GM23338 (cell line): Measurements from ENCODE around the gene DOK7.

Experiments used
- CREB1 ChIP-seq: fragments of 250-450 bp; sonication (Bioruptor Pico); IDR thresholded peaks from 2 replicates; pipeline ENCODE4 v1.5.0; 2020; ENCODE audit warnings: low read depth, mild to moderate bottlenecking, moderate library complexity
- EZH2 ChIP-seq: fragments of 200-600 bp; sonication (generic); IDR thresholded peaks from one replicate; pipeline ENCODE4 v1.8.0; 2017; ENCODE audit warnings: antibody characterized with exemption, mild to moderate bottlenecking, low read depth; ENCODE audit not compliant: unreplicated experiment
- EZH2phosphoT487 ChIP-seq: fragments of 200-600 bp; sonication (generic); IDR thresholded peaks from one replicate; pipeline ENCODE4 v1.8.1; 2018; ENCODE audit warnings: antibody characterized with exemption; ENCODE audit not compliant: unreplicated experiment
- JUNB ChIP-seq: IDR thresholded peaks from one replicate; pipeline ENCODE4 v1.6.1; 2016; ENCODE audit warnings: antibody characterized with exemption; ENCODE audit not compliant: unreplicated experiment
- POLR2AphosphoS5 ChIP-seq: IDR thresholded peaks from 2 replicates; pipeline ENCODE4 v1.6.1; 2016; ENCODE audit warnings: antibody characterized with exemption, low read depth
- TF ChIP-seq, protein P1 (sequence below), 2 experiments: fragments of 200-600 bp in 1 of 2; sonication (generic) in 1 of 2; conservative IDR thresholded peaks; 2 replicates each; pipeline versions ENCODE4 v1.5.1 to v1.6.1; 2016 to 2017; ENCODE audit warnings: antibody characterized with exemption in 2 of 2, low read depth in 2 of 2, mild to moderate bottlenecking in 2 of 2, moderate library complexity in 1 of 2
- TF ChIP-seq, protein P2 (sequence below): IDR thresholded peaks from one replicate; pipeline ENCODE4 v1.6.1; 2018; ENCODE audit warnings: antibody characterized with exemption; ENCODE audit not compliant: unreplicated experiment

DNA sequence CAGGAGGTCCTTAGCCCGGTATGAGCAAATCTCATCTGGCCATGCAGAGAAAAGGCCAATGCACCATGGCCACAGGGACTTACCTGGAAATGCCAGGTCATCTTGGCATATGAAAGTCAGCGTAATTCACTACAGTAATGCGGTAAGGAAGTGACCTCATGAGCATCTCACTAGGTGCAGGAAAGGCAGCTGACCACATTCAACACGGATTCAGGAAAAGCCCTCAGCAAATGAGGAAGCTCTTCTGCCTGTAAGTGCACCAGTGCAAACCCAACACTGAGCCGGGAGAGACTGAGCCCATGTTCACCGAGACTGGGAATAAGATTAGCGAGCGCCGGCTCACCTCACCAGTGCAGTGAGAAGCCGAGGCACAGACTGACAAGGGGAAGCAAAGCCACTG lies 45.4 kb downstream of the DOK7 start:
- TF ChIP-seq, protein P1, sequence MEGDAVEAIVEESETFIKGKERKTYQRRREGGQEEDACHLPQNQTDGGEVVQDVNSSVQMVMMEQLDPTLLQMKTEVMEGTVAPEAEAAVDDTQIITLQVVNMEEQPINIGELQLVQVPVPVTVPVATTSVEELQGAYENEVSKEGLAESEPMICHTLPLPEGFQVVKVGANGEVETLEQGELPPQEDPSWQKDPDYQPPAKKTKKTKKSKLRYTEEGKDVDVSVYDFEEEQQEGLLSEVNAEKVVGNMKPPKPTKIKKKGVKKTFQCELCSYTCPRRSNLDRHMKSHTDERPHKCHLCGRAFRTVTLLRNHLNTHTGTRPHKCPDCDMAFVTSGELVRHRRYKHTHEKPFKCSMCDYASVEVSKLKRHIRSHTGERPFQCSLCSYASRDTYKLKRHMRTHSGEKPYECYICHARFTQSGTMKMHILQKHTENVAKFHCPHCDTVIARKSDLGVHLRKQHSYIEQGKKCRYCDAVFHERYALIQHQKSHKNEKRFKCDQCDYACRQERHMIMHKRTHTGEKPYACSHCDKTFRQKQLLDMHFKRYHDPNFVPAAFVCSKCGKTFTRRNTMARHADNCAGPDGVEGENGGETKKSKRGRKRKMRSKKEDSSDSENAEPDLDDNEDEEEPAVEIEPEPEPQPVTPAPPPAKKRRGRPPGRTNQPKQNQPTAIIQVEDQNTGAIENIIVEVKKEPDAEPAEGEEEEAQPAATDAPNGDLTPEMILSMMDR (conservative IDR thresholded peaks at IDR 0.05; ENCODE audit: low read depth in 2 of 2) = no peak
- no peak for TF ChIP-seq CREB1 (CRISPR knock-in tag)
- TF ChIP-seq, protein P2, sequence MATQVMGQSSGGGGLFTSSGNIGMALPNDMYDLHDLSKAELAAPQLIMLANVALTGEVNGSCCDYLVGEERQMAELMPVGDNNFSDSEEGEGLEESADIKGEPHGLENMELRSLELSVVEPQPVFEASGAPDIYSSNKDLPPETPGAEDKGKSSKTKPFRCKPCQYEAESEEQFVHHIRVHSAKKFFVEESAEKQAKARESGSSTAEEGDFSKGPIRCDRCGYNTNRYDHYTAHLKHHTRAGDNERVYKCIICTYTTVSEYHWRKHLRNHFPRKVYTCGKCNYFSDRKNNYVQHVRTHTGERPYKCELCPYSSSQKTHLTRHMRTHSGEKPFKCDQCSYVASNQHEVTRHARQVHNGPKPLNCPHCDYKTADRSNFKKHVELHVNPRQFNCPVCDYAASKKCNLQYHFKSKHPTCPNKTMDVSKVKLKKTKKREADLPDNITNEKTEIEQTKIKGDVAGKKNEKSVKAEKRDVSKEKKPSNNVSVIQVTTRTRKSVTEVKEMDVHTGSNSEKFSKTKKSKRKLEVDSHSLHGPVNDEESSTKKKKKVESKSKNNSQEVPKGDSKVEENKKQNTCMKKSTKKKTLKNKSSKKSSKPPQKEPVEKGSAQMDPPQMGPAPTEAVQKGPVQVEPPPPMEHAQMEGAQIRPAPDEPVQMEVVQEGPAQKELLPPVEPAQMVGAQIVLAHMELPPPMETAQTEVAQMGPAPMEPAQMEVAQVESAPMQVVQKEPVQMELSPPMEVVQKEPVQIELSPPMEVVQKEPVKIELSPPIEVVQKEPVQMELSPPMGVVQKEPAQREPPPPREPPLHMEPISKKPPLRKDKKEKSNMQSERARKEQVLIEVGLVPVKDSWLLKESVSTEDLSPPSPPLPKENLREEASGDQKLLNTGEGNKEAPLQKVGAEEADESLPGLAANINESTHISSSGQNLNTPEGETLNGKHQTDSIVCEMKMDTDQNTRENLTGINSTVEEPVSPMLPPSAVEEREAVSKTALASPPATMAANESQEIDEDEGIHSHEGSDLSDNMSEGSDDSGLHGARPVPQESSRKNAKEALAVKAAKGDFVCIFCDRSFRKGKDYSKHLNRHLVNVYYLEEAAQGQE = no peak
- no peak for TF ChIP-seq POLR2AphosphoS5
- TF ChIP-seq EZH2phosphoT487 = no peak
- no peak for TF ChIP-seq EZH2
- no peak for TF ChIP-seq JUNB
